Measurements from ENCODE around the gene P2RY8.

- TF ChIP-seq, protein P1, sequence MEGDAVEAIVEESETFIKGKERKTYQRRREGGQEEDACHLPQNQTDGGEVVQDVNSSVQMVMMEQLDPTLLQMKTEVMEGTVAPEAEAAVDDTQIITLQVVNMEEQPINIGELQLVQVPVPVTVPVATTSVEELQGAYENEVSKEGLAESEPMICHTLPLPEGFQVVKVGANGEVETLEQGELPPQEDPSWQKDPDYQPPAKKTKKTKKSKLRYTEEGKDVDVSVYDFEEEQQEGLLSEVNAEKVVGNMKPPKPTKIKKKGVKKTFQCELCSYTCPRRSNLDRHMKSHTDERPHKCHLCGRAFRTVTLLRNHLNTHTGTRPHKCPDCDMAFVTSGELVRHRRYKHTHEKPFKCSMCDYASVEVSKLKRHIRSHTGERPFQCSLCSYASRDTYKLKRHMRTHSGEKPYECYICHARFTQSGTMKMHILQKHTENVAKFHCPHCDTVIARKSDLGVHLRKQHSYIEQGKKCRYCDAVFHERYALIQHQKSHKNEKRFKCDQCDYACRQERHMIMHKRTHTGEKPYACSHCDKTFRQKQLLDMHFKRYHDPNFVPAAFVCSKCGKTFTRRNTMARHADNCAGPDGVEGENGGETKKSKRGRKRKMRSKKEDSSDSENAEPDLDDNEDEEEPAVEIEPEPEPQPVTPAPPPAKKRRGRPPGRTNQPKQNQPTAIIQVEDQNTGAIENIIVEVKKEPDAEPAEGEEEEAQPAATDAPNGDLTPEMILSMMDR (tag by site-specific recombination; IDR thresholded peaks at IDR 0.05), result no peak
- TF ChIP-seq ZNF184 (tag by site-specific recombination; IDR thresholded peaks at IDR 0.05), result no peak
- TF ChIP-seq ZNF626 (tag by site-specific recombination; IDR thresholded peaks at IDR 0.05), result no peak
These were observed 56.8 kb downstream of the P2RY8 start for GRCh38 chrX:1480082-1480785.

Data from HEK293 (cell line).